ENCODE results near the gene EXOC4.

Gene EXOC4

GRCh38 chr7:133786401-133786937 lies 533.6 kb downstream of the EXOC4 start:
- no peak overlapping the region for H3K27ac ChIP-seq (ENCODE audit: low read depth, low read length, poor library complexity, severe bottlenecking)
- H3K9me2 ChIP-seq (ENCODE audit: low read depth, low read length) = no peaks in the 10 kb centered on the region
- no peak overlapping the region for H3K4me2 ChIP-seq (ENCODE audit: low read length)
- no peaks in the 10 kb centered on the region for H3K27me3 ChIP-seq (ENCODE audit: insufficient read depth, low read length)
- TF ChIP-seq CTCF (IDR thresholded peaks at IDR 0.05; ENCODE audit: low read length) (no peak), EZH2 (IDR thresholded peaks at IDR 0.05; ENCODE audit: borderline replicate concordance, low read length) (no peak)
- H3K9me3 ChIP-seq (ENCODE audit: low read length) = no peaks in the 10 kb centered on the region
- no peak overlapping the region for H3K4me3 ChIP-seq (ENCODE audit: low read depth, low read length, poor library complexity, severe bottlenecking)
- H3K4me1 ChIP-seq (ENCODE audit: insufficient read depth, low read length, severe bottlenecking) = no peaks in the 10 kb centered on the region
- H3F3A ChIP-seq (ENCODE audit: insufficient read depth, low read length) = no peaks in the 10 kb centered on the region
- H4K20me1 ChIP-seq (ENCODE audit: insufficient read depth, low read length) = no peaks in the 10 kb centered on the region
- no peak overlapping the region for H2AFZ ChIP-seq (ENCODE audit: low read length)
- H3K36me3 ChIP-seq (ENCODE audit: insufficient read depth, low read length) = no peaks in the 10 kb centered on the region
- H3K79me2 ChIP-seq (ENCODE audit: insufficient read depth, low read length) = no peaks in the 10 kb centered on the region
- no peak overlapping the region for H3K9ac ChIP-seq (ENCODE audit: low read length)

GRCh38 chr7:133789974-133790373 lies 537.1 kb downstream of the EXOC4 start:
- no peaks in the 10 kb centered on the region for H3K79me2 ChIP-seq (ENCODE audit: insufficient read depth, low read length)
- H3K9me3 ChIP-seq (ENCODE audit: low read length) = no peaks in the 10 kb centered on the region
- H3K4me3 ChIP-seq (ENCODE audit: low read depth, low read length, poor library complexity, severe bottlenecking) = no peak overlapping the region
- no peaks in the 10 kb centered on the region for H3K27me3 ChIP-seq (ENCODE audit: insufficient read depth, low read length)
- no peaks in the 10 kb centered on the region for H3K36me3 ChIP-seq (ENCODE audit: insufficient read depth, low read length)
- no peak overlapping the region for H3K27ac ChIP-seq (ENCODE audit: low read depth, low read length, poor library complexity, severe bottlenecking)
- H3F3A ChIP-seq (ENCODE audit: insufficient read depth, low read length) = no peaks in the 10 kb centered on the region
- no peaks in the 10 kb centered on the region for H3K4me1 ChIP-seq (ENCODE audit: insufficient read depth, low read length, severe bottlenecking)
- TF ChIP-seq EZH2 (IDR thresholded peaks at IDR 0.05; ENCODE audit: borderline replicate concordance, low read length) = no peak
- TF ChIP-seq CTCF (IDR thresholded peaks at IDR 0.05; ENCODE audit: low read length) = no peak
- H2AFZ ChIP-seq (ENCODE audit: low read length) = no peak overlapping the region
- H3K9me2 ChIP-seq (ENCODE audit: low read depth, low read length) = no peaks in the 10 kb centered on the region
- H3K9ac ChIP-seq (ENCODE audit: low read length) = no peak overlapping the region
- H4K20me1 ChIP-seq (ENCODE audit: insufficient read depth, low read length) = no peaks in the 10 kb centered on the region
- no peak overlapping the region for H3K4me2 ChIP-seq (ENCODE audit: low read length)

- H3K4me3 ChIP-seq (ENCODE audit: low read depth, low read length, poor library complexity, severe bottlenecking) = no peak overlapping the region
- H3K4me2 ChIP-seq (ENCODE audit: low read length) = no peak overlapping the region
- H3K9me3 ChIP-seq (ENCODE audit: low read length) = no peaks in the 10 kb centered on the region
- H3F3A ChIP-seq (ENCODE audit: insufficient read depth, low read length) = no peaks in the 10 kb centered on the region
- no peaks in the 10 kb centered on the region for H3K4me1 ChIP-seq (ENCODE audit: insufficient read depth, low read length, severe bottlenecking)
- H3K36me3 ChIP-seq (ENCODE audit: insufficient read depth, low read length) = no peaks in the 10 kb centered on the region
- H2AFZ ChIP-seq (ENCODE audit: low read length) = no peak overlapping the region
- no peaks in the 10 kb centered on the region for H3K79me2 ChIP-seq (ENCODE audit: insufficient read depth, low read length)
- H3K9me2 ChIP-seq (ENCODE audit: low read depth, low read length) = no peaks in the 10 kb centered on the region
- TF ChIP-seq EZH2 (IDR thresholded peaks at IDR 0.05; ENCODE audit: borderline replicate concordance, low read length) (no peak), CTCF (IDR thresholded peaks at IDR 0.05; ENCODE audit: low read length) (no peak)
- H3K27me3 ChIP-seq (ENCODE audit: insufficient read depth, low read length) = no peaks in the 10 kb centered on the region
- no peak overlapping the region for H3K27ac ChIP-seq (ENCODE audit: low read depth, low read length, poor library complexity, severe bottlenecking)
- H3K9ac ChIP-seq (ENCODE audit: low read length) = no peak overlapping the region
- H4K20me1 ChIP-seq (ENCODE audit: insufficient read depth, low read length) = no peaks in the 10 kb centered on the region
Observed at GRCh38 chr7:133790911-133791310, 538.0 kb downstream of the EXOC4 start.

Data from OCI-LY1 (cell line).